ENCODE measurements around the gene FGF3.

The FGF3 gene

DNA sequence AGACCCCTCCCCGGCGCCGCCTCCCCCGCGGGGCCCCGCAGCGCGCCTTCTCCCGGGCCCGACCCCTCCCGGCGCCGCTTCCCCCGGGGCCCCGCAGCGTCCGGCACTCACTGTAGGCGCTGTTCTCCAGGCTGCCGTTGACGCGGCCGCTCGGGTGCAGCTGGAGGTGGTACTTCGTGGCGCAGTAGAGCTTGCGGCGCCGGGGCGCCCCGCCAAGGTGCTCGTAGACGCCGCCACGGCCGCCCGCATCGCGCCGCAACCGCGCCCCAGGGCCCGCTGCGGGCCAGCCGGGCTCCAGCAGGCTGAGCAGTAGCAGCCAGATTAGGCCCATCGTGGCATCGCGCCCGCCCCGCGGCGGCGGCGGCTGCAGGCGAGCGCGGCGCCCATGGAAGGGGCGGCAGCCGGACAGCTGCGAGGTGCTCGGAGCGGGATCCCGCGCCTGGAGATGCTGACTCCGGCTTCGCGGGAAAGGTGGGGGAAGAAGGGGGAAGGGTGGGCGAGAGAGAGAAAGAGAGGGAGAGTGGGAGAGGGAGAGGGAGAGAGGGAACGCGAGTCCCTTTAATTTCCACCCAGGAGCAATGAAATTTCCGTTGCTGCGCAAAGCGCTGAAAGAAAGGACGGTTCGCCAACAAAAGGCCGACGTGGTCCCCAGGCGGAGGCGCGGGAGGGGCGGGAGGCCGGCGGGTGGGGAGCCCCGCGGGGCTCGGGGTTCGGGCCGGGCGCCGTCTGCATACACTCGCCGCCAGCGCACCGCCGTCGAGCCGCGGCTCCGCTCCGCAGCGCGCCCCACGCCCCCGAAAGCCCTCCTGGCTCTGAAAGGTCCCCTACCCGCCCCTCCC lies at the start of gene FGF3:
Gene FGF3, minus strand, starts transcription at position 814 of the 839 bp plus-strand sequence. Its CDS starts 483 bp downstream, at position 331.
- no peak for DNase-seq (ENCODE audit: low read depth in 2 of 2)

DNA sequence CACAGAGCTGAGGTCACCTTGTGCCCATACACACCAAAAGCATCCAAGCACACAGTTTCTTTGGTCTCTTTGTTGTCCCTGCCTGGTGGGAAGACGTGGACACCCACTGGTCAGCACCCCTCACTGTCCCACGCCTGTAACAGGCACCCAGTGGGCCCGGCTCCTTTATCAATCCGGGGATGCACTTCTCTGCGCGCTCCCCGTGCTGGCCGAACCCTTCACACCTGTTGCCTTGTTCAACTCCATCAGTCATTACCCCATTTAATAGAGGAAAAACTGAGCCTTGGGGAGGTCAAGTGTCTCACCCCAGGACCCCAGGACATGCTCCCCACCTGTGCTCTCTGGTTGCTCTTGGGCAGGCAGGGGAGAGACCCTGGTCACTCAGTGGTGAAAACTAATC lies 49.7 kb upstream of the FGF3 start:
- no peak for DNase-seq (ENCODE audit: low read depth in 2 of 2)

DNA sequence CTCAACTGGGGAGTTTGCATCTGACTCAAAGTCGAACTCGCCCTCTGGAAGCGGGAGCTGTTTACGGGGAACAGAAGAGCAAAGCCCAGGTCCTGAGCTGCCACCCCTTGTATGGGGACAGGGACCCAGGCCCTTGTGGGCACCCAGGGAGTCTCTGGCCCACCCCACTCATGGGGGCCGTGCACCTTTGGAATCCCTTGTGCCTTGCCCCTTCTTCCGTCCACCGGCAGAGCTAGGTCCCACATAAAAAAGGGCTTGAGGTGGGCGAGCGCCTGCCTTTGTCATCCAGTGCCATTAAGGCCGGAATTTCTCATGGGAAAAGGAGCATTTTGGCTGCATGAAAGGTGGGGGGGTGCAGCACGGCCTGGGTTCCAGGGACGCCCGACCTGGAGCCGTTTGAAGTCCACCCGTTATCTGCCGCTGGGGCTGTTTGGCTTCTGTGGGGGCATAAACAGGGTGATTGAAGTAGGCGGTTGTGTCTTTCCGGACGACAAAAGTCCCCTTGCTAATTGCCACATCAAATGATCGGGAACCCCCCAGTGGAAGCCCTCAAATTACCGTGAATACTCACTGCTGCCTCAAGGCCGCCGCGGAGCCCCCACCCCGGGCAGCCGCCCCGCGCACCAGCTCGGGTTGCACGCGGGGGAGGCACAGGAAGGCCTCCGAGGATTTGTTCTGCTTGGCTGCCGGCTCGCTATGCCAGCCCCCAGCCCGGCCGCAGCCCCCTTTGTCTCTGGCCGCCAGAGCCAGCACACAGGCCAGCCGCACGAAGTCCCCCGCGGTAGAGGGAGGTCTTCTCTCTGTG lies 49.0 kb upstream of the FGF3 start:
- DNase-seq (ENCODE audit: low read depth in 2 of 2): no peak

DNA sequence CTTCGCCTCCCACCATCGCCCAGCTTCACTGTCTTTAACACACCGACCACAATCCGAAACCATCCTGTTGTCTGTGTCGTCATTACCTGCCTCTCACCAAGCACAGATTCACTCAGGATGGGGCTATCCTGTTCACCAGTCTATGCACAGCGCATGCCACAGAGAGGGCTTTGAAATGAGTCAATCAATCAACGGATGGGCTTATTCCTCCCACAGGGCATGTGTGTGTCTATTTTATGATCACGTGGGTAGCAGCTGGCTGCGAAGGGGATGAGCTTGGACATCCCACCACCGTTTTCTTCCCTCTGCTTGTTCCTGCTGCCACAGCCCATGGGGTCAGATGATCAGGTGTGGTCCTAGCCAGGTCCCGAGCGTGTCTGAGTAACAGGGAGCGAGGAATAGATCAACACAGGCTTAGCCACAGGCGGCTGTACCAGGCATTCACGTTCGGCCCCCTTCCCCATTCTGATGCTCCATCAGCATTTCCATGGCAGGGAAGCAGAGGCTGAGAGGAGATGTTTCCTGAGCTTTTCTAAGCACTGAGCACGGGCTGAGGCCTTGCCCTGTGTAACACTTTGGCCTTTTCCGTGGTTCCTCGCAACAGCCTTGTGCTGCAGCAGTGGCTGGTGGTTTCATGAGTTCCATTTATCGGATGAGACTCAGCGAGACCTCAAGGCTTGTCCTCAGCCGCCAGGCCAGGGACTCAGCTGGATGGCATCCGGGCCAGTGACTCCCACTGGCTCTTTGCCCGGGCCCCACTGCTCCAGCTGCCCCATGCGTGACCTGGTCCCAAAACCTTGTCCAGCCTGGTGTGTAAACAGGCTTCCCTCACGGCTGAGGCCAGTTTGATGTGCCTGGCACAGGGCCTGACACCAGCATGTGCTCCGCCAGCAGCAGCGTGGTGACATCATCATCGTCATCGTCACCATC lies 48.1 kb upstream of the FGF3 start:
- no peak for DNase-seq (ENCODE audit: low read depth in 2 of 2)

DNA sequence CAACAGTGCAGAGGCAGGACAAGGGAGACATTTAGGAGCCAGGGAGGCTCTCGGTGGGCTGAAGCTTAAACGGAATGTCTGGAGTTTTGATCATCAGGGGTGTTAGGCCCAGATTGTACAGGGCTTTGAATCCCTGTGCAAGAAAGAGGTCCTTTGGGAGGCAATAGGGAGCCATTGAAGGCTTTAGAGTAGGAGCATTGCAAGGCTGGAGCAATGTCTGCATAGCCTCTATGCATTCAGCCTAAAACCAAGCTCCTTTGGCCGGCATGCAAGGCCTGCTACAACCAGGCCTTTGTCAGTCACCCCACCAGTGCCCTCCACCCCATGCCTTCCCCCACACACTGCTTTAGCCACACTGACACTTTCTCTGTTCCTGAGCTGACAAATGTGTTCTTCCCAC lies 47.4 kb upstream of the FGF3 start:
- no peak for DNase-seq (ENCODE audit: low read depth in 2 of 2)

DNA sequence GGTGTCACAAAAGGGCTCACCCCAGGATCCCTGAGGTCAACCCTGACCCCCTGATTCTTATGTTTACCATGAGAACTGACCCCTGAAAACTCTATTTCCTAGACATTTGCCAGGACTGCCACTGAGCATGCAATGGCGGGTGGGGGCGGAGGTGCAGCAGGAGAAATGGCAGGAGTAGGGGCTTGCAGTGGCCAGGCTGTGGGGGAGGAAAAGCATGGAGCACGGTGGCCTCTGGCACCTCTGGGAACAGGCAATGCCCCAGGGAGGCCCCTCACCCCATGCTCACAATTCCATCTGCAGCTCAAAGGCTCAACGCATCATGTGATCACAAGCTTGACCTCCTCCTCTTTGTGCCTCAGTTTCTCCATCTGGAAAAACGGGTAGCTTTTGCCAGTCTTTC lies 46.5 kb upstream of the FGF3 start:
- no peak for DNase-seq (ENCODE audit: low read depth in 2 of 2)

DNA sequence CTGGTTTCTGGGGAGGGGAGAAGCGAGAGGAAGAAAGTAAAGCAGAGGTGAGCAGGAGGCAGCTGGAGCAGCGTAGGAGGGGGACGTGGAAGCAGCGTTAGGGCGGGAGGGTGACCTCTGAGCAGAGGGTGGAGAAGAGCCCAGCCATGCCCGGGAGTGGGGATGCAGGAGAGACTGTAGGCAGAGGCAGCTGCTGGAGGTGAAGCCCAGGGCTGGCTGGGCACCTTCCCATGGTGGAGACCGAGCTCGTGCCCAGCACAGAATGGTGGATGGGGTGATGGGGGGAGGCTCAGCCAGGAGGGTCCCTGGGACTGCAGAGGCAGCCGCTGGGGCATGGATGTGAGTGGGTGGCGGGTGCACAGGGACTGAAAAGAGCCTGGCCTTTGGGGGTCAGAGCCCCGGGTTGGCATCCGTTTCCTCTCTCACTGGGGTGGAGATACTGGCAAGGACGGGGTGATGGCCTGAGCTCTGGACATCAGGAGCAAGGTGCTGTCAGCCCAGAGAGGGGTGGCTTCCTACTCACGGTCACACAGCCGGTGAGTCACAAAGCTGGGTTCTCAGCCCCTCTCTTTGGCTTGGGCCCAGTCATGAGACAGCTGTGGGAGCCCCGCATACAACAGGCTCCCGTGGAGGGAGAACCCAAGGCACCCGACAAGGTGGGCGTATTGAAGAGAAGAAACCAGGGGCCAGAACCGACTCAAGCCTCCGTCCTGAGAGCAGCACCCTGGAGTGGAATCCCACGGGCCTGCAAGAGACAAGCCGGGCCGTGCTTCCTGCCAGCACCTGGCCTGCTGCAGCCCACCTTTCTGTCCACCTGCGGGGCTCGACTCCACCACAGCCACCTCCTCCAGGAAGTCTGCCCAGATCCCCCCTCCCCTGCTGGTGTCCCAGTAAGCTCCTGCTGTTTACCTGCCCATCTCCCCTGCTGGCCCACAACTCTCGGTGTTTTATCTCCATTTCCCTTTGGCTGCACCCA lies 45.8 kb upstream of the FGF3 start:
- no peak for DNase-seq (ENCODE audit: low read depth in 2 of 2)

DNA sequence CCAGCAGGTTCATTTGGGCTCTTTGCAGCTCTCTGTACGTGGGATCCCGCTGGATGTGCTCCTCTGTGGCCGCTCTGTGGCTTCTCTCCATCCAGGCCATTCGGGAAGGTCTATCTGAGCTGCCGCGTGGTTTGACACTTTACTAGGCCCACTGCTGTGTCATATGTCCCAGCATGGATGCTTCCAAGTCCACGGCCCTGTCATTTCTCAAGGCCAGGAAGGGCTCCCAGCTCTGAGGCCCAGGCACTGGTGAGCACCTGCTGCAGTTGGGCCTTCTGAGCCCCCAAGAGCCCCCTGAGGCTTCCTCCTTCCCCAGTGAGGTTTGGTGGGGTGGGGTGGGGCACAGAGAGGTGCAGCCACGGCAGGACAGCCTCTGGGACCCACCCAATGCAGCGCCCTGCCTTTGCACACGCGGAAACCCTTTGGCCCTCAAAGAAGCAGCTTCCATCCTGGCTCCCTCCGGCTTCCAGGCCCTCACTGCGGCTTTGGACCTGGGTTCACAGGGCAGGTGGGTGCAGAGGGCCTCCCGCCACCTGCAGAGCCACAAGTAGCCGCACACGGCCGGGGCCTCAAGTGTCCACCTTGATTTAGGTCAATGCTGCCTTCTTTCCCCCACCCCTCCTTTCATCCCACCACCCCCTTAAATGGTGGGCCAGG lies 44.5 kb upstream of the FGF3 start:
- DNase-seq (ENCODE audit: low read depth in 2 of 2): no peak

DNA sequence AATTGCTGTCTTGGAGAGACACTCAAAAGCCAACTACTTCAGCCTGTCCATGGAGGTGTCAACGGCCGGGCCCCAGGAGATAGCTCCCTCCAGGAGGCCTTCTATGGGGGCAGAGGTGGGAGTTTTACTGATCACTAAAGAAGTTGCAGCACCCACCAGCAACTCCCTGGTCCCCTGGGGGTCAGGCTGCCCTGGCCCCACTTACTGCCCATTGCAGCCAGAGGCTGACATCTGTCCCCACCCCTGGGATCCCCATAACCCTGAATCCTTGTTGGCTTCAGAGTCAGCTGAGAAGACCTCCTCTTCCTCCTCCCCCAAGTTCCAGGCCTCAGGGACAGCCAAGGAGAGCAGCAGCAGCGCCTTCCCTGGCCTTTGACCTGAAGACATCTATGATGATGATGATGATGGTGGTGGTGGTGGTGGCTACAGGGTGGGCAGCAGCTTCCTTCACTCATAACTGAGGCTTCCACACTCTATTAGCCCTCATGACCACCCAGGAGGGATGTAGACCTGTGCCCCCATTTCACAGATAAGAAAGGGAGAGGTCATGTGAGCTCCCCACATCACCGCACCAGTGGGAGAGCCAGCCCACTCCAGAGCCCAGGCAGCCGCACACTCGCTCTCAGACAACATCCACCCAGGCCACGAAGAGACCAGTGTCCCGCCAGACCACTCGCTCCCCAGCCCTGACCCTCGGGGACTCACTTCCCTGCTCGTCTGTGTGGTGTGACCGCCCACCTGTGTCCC lies 43.8 kb upstream of the FGF3 start:
- no peak for DNase-seq (ENCODE audit: low read depth in 2 of 2)

DNA sequence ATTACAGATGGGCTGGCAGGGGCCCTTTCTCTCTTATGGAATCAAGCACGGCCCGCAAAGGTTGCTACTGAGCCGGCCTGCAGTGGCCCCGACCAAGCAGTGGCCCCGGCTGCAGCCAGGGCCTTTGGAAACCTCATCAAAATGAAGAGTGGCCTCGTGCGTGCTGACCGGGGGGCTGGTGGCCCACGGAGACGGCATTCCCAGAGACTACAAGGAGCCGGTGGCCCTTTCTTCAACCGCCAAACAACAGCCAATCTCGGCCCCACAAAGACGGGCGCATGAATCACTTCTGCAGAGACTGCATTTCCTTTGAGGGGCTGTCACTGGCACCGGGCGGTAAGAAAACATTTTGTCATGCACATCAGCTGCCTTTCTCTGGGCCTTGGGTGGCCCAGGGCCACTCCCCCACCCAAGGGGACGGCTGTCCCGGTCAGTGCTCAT lies 43.1 kb upstream of the FGF3 start:
- no peak for DNase-seq (ENCODE audit: low read depth in 2 of 2)

DNA sequence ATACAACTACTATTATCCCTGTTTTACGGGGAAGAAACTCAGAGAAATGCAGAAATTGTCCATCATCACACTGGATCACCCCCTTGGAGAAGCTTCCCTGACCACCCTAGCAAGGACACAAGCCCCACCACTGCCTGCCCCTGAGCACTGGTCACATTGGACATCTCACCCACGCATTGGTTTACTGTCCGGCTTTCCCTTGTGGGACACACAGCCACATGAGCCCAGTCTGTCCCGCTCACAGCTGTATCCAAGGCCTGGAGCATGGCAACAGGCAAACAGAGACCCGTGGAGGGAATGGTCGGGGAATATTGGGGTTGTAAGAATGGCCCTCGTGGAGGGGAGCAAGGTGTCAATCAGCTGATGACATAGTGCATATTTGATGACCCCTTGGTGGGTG lies 42.7 kb upstream of the FGF3 start:
- DNase-seq (ENCODE audit: low read depth in 2 of 2): no peak

DNA sequence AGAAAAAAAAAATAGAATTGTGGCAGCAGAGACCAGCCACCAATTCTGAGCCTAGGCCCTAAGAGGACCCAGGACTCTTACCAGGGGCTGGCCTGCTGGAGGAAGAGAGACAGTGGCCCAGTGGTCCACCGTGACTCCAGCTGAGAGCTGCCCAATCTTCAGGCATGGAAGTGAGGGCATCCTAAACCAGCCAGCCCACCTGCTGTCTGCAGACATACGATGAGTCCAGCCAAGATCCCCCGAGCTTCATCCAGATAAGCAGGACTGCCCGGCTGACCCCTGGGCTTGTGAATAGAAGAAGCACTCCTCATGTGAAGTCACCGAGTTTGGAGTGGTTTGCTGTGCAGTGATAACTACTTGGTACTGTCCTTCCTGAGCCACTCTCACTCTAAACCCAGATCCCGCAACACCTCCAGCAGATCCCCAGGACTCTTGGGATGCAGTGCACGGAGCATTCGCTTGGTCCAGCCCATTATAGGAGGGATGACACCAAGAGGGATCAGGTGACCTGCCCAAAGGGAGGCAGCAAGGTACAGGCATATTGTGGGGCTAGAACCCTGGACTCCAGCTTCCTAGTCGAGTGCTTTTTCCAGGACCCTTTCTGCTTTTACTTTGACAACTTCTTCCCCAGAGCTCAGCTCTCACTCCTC lies 41.7 kb upstream of the FGF3 start:
- no peak for DNase-seq (ENCODE audit: low read depth in 2 of 2)

DNA sequence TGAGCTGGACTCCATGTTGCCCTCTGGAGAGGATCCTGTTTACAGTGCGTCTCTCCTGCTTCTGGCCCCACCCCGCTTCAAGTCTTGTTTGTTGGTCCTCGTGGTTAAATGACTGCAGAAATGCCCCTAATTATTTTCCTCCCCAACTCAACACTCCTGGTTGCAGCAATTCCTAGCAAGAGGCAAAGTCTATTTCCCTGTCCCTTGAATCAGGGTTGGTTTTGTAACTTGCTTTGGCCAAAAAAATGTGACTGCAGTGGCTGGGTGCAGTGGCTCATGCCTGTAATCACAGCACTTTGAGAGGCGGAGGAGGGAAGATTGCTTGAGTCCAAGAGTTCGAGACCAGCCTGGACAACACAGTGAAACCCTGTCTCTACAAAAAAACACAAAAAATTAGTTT lies 41.0 kb upstream of the FGF3 start:
- DNase-seq (ENCODE audit: low read depth in 2 of 2): no peak

DNA sequence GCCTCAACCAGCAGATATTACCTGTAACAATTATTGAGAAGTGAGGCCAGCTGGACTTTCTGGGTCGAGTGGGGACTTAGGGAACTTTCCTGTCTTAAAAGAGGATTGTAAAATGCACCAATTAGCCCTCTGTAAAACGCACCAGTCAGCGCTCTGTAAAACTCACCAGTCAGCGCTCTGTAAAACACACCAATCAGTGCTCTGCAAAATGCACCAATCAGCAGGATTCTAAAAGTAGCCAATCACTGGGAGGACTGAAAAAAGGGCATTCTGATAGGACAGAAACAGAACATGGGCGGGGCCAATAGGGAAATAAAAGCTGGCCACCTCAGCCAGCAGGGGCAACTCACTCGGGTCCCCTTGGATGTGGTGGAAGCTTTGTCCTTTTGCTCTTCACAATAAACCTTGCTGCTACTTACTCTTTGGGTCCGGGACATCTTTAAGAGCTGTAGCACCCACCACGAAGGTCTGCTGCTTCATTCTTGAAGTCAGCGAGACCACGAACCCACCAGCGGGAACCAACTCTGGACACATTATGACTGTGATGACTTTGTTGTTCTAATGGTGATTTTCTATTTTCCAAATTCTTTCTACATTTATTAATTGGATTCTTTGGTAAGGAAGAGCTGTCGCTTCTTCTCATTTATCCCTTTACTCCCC lies 40.2 kb upstream of the FGF3 start:
- no peak for DNase-seq (ENCODE audit: low read depth in 2 of 2)

DNA sequence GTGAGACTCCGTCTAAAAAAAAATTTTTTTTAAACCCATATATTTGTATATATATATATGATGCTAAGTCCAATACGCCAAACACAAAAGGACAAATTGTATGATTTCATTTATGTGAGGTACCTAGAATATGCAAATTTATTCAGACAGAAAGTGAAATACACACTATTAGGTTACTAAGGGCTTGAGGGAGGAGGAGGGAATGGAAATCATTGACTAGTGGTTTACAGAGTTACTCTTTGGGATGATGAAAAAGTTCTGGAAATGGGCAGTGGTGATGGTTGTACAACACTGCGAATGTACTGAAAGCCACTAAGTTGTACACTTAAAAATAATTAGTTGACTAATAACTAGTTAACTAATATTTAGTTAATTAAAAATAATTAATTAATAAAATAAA lies 36.2 kb upstream of the FGF3 start:
- no peak for DNase-seq (ENCODE audit: low read depth in 2 of 2)

DNA sequence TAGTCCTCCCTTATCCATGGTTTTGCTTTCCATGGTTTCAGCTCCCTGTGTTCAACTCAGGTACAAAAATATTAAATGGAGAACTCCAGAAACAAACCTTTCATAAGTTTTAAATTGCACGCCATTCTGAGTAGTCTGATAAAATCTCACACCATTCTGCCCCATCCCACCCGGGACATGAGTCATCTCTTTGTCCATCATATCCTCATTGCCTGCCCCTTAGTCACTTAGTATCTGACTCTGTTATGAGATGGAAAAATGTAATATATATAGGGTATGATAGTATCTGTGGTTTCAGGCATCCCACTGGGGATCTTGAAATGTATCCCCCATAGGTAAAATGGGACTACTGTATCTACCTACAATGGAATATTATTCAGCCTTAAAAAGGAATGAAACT lies 35.5 kb upstream of the FGF3 start:
- DNase-seq (ENCODE audit: low read depth in 2 of 2): no peak

DNA sequence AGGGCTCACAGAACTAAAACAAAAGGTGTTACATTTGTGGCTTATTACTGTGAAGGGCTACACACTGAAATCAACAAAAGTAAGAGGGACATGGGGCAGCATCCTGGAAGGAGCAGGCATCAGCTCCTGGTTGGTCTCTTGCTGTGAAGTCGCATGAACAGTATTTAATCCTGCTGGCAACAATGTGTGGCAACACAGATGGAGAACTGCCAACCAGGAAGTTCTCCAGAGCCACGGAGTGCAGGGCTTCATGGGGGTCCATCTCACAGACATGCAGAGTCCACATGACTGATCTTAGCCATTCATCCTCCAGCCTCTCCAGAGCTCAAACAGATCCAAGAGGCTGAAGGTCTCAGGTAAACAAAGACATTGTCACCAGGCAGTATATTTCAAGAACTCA lies 32.8 kb upstream of the FGF3 start:
- no peak for DNase-seq (ENCODE audit: low read depth in 2 of 2)

DNA sequence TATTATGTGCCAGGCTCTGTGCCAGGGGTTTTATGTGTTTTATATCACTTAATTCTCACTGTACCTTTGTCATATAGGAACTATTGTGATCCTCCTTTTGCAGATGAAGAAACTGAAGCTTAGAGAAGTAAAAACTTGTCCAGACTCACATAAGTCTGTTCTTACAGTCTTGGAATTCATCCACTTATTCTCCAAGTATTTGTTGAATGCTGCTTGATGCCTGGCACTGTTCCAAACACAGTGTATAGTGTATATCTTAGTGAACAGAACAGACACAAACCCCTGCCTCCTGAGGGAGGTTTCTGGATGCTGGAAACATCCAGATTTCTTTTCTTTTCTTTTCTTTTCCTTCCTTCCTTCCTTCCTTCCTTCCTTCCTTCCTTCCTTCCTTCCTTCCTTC lies 29.0 kb upstream of the FGF3 start:
- DNase-seq (ENCODE audit: low read depth in 2 of 2): no peak

Measured in stimulated activated CD8-positive, alpha-beta memory T cell treated with anti-CD3 and anti-CD28 coated beads, Interleukin-15, amount 100 ng/mL, for 4 hours (primary cell).